GM04504 (cell line): Measurements from ENCODE around the gene ABCG1.

ENCODE experiments used
- DNase-seq: peaks from one replicate; pipeline ENCODE4 v3.0.0-alpha.2; 2012; ENCODE audit warnings: low read depth

ABCG1 gene

DNA sequence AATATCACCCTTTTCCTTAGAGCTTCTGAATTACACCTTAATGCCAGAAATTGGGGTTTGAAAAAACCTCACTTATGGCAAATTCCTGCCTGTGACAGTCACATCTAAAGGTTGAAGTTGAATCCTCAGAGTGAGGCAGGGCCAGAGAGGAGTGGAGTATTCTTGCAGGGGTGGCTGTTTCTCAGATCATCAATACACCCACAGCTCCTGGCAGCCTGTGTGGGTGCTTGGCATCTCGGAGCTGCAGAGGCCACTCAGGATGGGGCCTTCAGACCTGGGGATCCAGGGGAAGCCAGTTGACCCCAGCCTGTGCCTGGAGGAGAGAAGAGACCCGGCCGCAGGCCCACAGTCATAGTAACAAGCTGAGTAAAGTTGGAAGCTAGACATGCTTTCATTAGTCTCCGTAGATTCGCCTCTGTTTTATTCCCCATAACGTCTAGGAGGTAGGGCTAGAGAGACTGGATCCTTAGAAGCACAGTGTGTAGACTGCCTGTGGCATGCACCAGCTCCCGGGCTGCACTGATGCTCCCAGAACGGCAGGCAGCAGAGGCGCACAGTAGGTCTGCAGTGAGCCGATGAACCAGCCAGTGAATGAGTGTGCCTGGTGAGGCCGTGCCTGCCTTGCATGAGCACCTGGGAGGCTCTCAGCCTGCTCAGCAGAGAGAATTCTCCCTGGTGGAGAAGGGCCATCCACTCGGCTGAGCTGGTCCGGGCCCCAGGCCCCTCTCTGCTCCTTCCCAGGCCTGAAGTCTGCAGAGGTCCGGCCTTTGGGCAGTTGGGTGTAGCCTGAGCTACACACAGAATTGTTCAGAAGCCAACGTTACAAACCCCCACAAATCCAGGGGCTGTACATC, 53.4 kb downstream of the ABCG1 start:
- no peak for DNase-seq

DNA sequence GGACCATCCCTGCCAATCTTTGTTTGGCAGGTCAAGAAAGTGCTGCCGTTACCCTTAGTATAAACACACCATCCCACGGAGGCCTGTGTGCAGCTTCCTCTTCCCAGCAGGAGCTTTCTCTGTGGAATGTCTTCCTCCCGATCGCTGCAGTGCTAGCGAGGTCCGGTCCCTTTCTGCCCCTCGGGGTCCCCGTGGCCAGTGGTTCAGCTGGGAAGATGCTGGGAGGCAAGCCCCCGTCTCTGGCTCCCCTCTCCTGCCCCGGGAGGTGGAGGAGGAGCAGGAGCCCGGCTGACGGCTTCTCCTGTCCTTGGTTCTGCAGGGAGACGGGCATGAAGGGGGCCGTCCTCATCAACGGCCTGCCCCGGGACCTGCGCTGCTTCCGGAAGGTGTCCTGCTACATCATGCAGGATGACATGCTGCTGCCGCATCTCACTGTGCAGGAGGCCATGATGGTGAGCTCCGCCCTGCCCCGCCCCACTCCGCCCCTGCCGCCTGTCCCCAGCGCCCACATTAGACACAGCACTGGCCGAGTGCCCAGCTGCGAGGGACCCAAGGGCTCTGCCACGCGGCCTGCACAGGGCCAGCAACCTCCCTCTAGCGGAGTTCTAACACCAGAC, 54.2 kb downstream of the ABCG1 start:
- no peak for DNase-seq

DNA sequence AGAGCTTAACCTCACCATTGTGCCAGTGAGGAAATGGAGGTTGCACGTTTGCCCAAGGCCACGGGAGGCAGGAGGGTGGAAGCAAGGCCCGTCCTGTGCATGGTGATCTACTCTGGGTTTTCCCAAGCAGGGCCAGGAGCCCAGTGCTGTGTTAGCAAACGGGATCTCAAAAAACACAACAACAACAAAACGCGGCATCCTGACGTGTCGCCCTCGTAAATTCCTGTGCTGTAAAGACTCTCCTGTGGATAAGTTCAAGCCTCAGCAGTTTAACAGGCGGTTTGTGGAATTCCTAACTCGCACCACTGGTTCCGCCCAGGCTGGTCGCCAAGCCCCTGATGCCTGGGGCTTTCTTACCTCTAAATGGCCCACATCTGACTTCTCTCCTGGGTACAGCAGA, 57.1 kb downstream of the ABCG1 start:
- no peak for DNase-seq

DNA sequence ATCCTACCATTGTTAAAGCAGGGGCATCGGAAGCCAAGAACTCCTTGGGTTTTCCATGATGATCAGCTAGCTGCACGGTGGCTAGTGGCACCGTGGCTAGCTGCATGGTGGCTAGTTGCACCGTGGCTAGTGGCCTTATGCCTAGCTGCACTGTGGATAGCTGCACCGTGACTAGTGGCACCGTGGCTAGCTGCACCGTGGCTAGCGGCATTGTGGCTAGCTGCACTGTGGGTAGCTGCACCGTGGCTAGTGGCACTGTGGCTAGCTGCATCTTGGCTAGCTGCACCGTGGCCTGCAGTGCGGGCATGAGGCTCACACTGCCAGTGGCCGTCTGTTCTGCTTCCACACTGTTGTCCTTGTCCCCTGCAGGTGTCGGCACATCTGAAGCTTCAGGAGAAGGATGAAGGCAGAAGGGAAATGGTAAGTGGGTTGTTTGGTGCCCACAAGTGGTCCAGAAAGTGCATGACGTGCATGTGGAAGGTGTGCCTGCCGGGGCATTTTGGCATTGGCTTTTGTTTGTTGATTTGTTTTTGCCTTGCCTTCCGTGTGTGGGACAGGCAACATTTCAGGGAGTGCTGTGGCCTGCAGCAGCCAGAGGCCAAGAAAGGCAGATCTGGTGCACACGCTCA, 57.7 kb downstream of the ABCG1 start:
- DNase-seq: no peak

DNA sequence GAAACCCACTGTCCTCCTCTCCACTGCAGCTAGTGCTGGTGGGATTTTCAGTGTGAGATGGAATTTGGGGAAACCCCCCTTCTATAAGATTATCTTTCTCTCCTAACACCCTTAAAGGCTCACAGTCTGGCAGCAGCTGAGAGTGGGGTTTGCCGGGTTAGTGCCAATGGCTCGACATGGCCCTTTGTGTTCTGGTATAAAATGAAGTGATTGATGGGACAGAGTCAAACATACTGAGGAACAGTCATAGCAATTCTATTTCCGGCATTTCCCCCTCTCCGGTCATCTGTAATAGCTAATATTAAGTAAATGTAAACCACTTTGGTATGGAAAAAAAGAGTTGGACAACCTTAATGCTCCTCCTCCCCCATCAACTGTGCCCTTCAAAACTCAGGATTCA, 58.7 kb downstream of the ABCG1 start:
- no peak for DNase-seq

DNA sequence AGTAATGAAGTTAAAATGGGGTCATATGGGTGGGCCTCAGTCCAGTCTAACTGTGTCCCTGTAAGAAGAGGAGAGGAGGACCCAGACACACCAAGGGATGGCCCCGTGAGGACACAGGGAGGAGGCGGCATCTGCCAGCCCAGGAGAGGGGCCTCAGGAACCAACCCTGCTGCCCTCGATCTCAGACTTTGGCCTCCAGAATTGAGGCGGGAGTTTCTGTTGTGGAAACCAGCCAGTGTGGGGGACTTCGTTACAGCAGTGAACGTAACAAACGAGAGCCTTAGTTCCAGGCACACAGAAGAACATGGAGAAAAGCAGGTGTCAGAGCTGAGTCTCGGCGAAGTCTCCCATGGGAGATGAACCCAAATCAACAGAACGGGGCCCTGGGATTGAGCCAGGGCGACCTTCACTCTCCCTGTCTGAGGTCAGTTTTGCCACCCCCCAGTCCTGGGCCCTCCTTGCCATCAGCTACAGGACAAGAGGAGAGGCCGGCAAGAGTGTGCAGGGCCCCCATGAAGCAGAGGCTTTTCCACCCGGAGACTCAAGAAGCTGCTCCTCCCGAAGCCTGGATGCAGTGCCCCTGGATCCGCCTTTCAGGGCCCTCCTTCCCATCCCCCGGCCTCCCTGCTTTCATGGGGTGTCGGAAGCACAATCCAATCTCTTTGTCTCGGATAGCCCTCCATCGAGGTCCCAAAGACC, 59.7 kb downstream of the ABCG1 start:
- DNase-seq: no peak

DNA sequence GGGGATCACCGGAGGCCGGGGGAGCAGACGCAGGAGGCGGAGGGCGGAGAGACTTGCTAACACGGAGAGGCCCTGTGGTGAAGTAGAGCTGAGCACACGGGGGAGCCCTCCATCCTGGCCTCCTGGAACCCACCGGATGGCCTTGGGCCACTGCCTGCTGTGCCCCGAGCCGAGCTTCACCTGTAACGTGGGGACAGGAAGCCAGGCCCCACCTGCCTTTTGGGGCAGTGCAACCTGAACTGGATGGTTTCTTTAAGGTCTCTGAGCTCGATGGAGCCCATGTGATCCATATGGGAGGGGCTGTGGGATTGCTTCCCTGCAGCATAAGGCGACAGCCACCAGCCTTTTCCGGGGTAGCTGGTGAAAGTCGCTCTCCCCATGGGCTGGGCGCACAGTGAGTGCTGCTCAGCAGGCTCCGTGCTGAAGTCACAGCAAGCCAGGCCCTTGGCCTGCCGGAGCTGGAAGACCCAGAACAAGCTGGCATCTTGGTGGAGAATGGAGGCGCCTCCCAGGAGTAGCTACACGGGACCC, 60.5 kb downstream of the ABCG1 start:
- no peak for DNase-seq

DNA sequence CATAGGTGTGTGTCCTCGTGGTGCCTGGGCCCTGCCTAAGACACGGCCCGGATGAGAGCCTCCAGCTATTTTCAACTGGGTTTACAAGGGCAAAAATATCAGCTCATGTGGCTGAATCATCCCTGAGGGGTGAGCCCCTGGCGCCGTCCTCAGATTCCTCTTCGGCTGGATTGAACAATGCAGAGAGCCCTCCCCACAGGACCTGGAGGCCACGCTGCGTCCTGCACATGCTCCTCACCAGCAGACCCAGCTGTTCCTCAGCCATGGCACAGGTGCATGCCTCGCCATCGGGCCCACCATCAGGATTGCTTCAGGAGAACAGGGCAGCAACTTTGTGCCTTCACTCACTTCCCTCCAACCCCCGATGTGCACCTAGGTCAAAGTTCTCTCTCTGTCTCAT, 60.9 kb downstream of the ABCG1 start:
- no peak for DNase-seq

DNA sequence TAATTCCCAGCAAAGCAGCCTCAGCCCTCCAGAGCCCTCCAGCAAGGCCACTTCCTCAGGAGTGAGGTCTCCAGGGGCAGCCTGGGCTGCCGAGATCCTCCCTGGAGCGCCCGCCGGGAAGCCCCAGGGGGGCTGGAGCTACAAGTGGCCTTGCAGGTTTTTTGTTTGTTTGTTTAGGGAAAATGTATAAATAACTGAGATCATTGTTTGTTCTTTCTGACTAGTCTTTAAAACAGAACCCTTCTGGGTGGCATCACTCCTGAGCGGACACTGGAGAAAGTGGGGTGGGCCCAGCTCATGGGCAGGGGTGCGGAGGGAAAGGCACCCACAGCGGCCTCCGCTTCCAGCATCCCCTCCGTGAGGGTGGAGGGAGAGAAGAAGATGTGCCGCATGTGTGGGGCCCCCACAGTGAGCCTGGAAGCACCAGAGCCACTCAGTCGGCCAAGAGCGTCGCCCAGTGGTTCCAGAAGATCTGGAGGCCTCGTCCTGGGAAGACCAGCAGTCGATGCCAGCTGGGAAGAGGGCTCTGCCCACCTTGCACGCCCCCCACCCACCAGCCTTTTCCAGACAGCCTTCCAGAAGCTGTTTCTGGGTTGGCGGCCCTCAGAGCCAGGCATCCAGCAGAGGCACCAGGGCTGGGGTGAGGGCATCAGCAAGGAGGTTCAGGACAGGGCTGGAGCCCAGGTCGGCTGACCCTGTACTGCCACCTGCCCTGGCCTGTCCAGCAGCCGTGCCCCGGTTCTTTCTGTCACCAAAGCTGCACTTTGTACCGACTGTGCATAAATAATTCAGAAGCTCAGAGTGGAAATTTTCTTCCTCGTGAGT, 61.6 kb downstream of the ABCG1 start:
- DNase-seq: no peak

DNA sequence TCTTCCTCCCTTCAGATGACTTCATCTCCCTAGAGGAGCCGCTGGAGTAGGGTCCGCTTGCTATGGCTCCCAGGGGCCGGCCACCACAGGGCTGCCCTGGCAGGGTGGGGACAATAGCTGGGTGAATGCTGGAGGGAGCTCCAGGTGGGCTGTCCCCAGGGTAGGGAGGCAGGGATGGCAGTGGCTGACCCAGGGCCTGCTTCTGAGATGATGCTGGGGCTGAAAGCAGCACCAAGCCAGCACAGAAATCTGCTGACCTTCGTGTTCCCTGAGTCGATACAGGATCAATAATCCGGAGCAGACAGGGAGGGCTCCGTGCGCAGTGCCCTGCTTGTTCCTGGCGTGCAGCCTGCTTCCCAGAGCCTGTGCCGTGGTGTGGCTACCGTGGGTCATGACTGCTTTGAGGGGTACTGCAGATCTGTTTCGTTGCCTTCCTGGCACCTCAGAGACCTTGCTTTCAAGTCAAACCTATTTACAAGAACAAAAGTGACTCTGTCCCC, 62.3 kb downstream of the ABCG1 start:
- DNase-seq: no peak

DNA sequence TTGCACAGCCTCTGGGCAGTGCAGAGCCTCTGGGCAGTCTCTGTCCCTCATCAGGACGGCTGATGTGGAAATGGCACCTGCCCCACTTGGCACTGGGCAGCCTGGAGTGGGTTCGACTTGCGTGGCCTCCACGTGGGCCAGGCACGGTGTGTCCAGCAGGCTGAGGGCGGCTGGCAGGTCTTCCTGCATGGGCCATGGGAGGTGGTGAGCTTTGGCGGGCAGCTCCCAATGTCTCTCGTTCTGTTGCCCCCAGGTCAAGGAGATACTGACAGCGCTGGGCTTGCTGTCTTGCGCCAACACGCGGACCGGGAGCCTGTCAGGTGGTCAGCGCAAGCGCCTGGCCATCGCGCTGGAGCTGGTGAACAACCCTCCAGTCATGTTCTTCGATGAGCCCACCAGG, 63.1 kb downstream of the ABCG1 start:
- no peak for DNase-seq

DNA sequence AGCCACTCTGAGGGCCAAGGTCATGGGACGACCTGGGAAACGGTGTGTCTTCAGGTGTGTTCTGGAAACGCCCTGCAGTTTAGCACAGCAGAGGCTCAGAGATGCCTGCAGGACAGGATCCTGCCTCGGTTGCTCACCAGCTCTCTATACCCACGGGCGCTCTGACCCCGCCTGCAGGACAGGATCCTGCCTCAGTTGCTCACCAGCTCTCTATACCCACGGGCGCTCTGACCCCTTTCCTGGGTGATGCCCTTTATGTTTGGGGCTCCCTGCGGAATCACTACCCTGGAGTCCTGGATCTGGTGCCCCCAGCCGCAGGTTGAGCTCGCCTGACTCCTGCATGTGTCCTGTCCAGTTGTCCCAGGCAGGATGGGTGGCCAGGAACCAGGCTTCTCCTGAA, 63.8 kb downstream of the ABCG1 start:
- DNase-seq: no peak

DNA sequence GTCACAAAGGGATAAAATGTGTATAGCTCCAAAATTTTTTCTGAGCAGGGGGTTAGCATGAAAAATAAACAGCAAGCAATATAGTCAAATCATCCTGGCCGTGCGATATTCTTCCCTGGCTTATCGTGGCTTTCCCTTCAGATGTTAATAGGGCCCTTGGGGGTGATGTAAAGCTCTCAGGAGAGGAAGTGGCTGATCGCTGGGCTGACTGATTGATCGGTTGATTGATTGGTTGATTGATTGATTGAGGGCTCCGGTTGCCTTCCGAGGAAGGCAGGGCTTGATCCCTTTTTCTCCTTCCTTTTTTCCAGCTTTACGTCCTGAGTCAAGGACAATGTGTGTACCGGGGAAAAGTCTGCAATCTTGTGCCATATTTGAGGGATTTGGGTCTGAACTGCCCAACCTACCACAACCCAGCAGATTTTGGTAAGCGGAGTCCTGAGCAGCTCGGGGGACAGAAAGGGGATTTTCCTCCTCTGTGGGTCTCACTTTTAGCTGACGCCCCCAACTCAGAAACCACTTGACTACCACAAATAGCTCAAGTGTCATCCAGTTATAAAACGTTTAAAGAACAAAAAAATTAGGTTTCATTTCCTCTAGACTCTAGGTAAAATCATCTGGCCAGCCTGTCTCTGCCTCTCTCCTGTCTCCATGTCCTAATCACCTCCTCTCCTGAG, 66.8 kb downstream of the ABCG1 start:
- DNase-seq: no peak

DNA sequence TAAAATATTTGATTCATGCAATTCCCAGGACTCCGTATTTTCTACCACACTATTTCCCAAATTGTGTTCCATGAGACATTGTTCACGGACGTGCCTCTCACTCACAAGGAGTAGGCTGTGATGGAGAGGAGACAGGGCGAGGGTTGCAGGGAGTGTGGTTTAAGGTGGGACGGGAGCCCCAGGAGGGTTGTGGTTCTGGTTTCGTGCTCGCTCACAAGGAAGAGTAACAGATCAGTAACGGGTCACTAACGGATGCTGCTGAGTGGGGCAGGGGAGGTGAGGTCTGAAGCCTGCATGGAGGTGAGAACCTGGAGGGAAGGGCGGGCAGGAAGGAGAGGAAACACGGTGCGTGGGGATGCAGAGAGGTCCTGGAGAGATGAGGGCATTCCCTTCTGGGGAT, 67.5 kb downstream of the ABCG1 start:
- DNase-seq: no peak

DNA sequence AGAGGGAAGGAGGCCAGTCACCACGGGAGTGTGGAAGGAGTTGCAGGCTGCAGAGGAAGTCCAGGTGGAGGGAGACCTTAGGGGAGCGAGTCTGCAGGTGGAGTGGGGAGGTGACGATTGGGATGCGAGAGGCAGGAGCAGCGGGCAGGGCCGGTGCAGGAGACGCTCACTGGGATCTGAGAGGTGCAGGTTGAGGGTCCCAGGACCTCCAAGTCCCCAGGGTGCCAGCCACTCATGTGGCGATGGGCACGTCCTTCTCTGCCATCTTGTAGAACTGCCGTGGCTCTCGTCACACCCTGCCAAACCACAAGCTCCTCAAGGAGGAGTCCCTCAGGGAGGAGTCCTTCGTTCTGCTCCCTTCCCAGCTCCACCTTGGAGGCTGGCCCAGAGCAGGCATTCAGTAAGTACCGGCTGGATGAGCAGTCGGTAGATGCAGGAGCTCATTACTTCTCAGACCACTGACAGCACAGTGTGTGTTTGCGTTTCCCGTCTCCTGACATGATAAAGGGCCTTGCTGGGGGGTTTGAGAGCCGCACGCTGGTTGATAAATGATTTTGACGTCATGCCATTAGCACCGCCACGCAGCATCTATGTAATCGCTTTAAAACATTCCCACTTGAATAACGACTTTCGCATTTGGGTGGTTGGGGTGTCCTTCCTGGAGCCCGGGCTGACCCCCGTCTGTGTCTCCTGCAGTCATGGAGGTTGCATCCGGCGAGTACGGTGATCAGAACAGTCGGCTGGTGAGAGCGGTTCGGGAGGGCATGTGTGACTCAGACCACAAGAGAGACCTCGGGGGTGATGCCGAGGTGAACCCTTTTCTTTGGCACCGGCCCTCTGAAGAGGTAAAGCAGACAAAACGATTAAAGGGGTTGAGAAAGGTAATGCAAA, 68.5 kb downstream of the ABCG1 start:
- DNase-seq: no peak

DNA sequence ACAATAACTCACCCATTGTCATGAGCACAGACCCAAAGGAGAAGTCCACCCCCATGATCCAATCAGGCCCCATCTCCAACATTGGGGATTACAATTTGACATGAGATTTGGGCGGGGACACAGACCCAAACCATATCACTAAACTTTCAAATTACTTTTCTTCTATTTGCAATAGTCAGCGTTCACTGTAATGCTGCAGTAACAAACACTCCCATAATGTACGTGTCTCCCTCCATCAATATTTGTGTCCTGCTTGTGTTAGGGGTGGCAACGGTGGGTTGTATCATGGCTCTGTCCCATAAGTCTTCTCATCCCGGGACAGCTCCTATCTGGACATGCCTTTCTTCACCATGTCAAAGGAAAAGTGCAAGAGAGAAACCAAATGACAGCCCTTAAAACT, 70.0 kb downstream of the ABCG1 start:
- DNase-seq: no peak

DNA sequence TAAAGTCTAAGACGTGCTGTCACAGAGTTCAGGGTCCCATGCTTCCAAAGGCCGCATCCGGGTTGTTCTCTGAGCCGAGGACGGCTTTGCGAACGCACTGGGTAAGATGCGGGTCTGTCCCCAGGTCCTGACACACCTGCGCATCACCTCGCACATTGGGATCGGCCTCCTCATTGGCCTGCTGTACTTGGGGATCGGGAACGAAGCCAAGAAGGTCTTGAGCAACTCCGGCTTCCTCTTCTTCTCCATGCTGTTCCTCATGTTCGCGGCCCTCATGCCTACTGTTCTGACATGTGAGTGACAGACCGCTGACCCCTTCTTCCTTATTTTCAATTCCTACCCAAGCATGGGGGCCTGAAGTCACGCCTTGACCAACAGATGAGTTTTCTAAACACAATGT, 71.0 kb downstream of the ABCG1 start:
- DNase-seq: no peak

DNA sequence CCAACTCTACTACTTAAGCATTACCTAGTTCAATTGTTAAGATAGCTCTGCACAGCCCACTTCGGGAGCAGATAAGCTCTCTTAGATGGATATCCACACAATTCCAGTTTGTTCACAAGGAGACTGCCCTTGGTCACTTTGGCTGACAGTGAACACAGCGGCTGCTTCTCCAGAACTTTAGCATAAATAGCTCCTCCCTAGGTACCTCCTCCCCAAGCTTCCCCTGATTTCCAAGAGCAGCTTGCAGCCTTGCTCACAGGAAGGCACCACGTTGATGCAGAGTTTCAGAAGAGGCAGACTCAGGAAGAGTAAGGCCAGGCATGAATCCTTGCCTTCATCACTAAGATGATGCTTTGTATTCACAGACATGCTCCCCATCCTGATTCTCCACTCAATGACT, 71.6 kb downstream of the ABCG1 start:
- no peak for DNase-seq

DNA sequence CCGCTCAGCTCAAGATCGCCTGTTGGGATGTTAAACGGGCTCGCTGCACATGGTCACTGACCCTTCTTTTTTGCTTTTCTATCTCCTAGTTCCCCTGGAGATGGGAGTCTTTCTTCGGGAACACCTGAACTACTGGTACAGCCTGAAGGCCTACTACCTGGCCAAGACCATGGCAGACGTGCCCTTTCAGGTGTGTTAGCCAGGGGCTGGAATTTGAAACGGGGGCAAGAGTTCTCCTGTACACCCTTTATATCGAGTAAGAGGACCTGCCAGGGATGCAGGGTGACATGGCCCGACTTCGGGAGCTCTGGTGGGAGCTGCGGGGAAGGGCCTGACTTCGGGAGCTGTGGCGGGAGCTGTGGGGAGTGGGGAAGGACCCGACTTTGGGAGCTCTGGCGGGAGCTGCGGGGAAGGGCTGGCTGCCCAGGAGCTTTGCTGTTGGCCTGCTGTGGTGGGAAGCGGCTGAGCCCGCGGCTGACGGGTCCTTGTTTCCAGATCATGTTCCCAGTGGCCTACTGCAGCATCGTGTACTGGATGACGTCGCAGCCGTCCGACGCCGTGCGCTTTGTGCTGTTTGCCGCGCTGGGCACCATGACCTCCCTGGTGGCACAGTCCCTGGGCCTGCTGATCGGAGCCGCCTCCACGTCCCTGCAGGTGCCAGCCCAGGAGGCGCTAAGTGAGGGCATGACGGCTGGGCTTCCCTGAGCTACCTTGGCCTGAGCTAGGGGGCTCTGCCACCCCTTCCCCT, 72.2 kb downstream of the ABCG1 start:
- DNase-seq: no peak
